SU-DHL-6 (cell line): Measurements from ENCODE around the gene BMPR1A.

Experiments
- CTCF ChIP-seq: fragments of 200-600 bp; sonication (generic); IDR thresholded peaks from one replicate; pipeline ENCODE4 v1.5.1; 2017; ENCODE audit warnings: antibody characterized with exemption, mild to moderate bottlenecking, low read length, moderate library complexity; ENCODE audit not compliant: insufficient read depth, poor library complexity, severe bottlenecking
- EZH2phosphoT487 ChIP-seq: fragments of 200-600 bp; sonication (generic), shearing (Covaris generic); conservative IDR thresholded peaks from 2 replicates; pipeline ENCODE4 v1.6.1; 2018; ENCODE audit warnings: mild to moderate bottlenecking, antibody characterized with exemption, low read length, moderate library complexity, mixed read lengths

GRCh38 chr10:86855513-86855912 is 99.1 kb downstream of the BMPR1A start:
- TF ChIP-seq CTCF: no peak
- no peak for TF ChIP-seq EZH2phosphoT487
